OCI-LY7 (cell line): ENCODE data around the gene VPS37B.

ENCODE experiments used
- CTCF ChIP-seq: fragments of 200-600 bp; sonication (generic); conservative IDR thresholded peaks from 2 replicates; pipeline ENCODE4 v1.5.1; 2014; ENCODE audit warnings: mild to moderate bottlenecking, antibody characterized with exemption, low read length, moderate library complexity, mixed read lengths
- EZH2phosphoT487 ChIP-seq: fragments of 200-600 bp; sonication (generic); IDR thresholded peaks from 2 replicates; pipeline ENCODE4 v1.6.1; 2018; ENCODE audit warnings: low read depth, borderline replicate concordance, mild to moderate bottlenecking, mixed run types, antibody characterized with exemption, low read length, moderate library complexity, mixed read lengths

DNA sequence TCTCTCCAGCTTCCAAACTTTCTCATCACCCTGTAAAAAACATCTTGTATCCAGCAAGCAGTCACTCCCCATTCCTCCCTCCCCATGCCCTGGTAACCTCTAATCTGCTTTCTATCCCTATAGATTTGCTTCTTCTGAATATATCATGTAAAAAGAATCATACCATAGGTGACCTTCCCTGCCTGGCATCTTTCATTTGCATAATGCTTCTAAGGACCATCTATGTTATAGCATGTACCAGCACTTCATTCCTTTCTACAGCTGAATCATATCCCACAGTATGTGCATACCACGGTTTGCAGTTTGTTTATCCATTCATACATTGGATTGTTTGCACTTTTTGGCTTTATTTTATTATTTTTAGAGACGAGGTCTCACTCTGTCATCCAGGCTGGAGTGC is 22.9 kb upstream of the VPS37B start:
- TF ChIP-seq CTCF, result no peak
- TF ChIP-seq EZH2phosphoT487, result no peak
